ENCODE measurements around the gene MED4. TPM values are rescaled to one million over a fixed set of nuclear protein-coding genes. Genes with fewer than 3 reads are reported as not detected.

The MED4 gene
- total and polyA plus RNA-seq, 2 of the 8 experiments (the other 6 are each of a cell fraction or from before 2014, with no cell fraction given): 25.7 to 48.1 TPM

- TF ChIP-seq CEBPB (IDR thresholded peaks at IDR 0.05; ENCODE audit: low read depth, low read length): no peak
- TF ChIP-seq KDM5A (IDR thresholded peaks at IDR 0.05; ENCODE audit: low read length): no peak
- no peak for TF ChIP-seq HDAC6 (IDR thresholded peaks at IDR 0.05; ENCODE audit: low read depth, low read length)
- TF ChIP-seq SP2 (IDR thresholded peaks at IDR 0.05; ENCODE audit: low read length): no peak
- no peak for TF ChIP-seq SRF (IDR thresholded peaks at IDR 0.05; ENCODE audit: low read depth, low read length)
- TF ChIP-seq TAF7 (optimal IDR thresholded peaks at IDR 0.05; ENCODE audit: borderline replicate concordance, low read depth, low read length): no peak
- TF ChIP-seq ZNF274 (IDR thresholded peaks at IDR 0.05; ENCODE audit: borderline replicate concordance, extremely low read depth, low read length): no peak
- TF ChIP-seq GTF2F1 (IDR thresholded peaks at IDR 0.05; ENCODE audit: borderline replicate concordance, low read depth, low read length): no peak
- no peak for TF ChIP-seq PHF8 (conservative IDR thresholded peaks at IDR 0.05; ENCODE audit: low read depth, low read length)
- no peak for TF ChIP-seq CREB1 (IDR thresholded peaks at IDR 0.05)
- no peak for TF ChIP-seq CBX8 (IDR thresholded peaks at IDR 0.05; ENCODE audit: borderline replicate concordance, low read depth, low read length)
- TF ChIP-seq JUN (IDR thresholded peaks at IDR 0.05; ENCODE audit: low read depth, low read length): no peak
- TF ChIP-seq, protein P1, sequence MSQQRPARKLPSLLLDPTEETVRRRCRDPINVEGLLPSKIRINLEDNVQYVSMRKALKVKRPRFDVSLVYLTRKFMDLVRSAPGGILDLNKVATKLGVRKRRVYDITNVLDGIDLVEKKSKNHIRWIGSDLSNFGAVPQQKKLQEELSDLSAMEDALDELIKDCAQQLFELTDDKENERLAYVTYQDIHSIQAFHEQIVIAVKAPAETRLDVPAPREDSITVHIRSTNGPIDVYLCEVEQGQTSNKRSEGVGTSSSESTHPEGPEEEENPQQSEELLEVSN (IDR thresholded peaks at IDR 0.05): no peak
- TF ChIP-seq GABPA (IDR thresholded peaks at IDR 0.05; ENCODE audit: borderline replicate concordance, insufficient read depth, low read length): no peak
- TF ChIP-seq POLR2AphosphoS5 (IDR thresholded peaks at IDR 0.05; ENCODE audit: low read depth, low read length): no peak
- TF ChIP-seq JUND (IDR thresholded peaks at IDR 0.05; ENCODE audit: low read length): no peak
- no peak for TF ChIP-seq ASH2L (IDR thresholded peaks at IDR 0.05; ENCODE audit: low read length)
- TF ChIP-seq KDM4A (IDR thresholded peaks at IDR 0.05; ENCODE audit: low read depth, low read length, severe bottlenecking): no peak
- TF ChIP-seq EP300 (IDR thresholded peaks at IDR 0.05; ENCODE audit: borderline replicate concordance in 1 of 2, low read depth in 2 of 2, low read length in 2 of 2): no peak
Observed at GRCh38 chr13:48113756-48114130, 18.8 kb upstream of the MED4 start (continued).
